Neural cell (in vitro differentiated cells): ENCODE results near the gene CD200R1L. TPM values are rescaled to one million over a fixed set of nuclear protein-coding genes. Genes with fewer than 3 reads are reported as not detected.

Experiments
- H2AFZ ChIP-seq: fragments of 200-600, 300-800 bp; sonication (generic), shearing (Covaris generic); 2 replicates; pipeline ENCODE4 v1.6.0; 2014; ENCODE audit warnings: low read depth, mild to moderate bottlenecking, antibody characterized with exemption, low read length, moderate library complexity
- H3F3A ChIP-seq: fragments of 200-600 bp; shearing (Covaris generic); 2 replicates; pipeline ENCODE4 v1.6.1; 2016; ENCODE audit warnings: mild to moderate bottlenecking, moderate library complexity, mixed read lengths, antibody characterized with exemption, low read length; ENCODE audit not compliant: insufficient read depth, poor library complexity, severe bottlenecking
- H3K27ac ChIP-seq: fragments of 200-600, 300-800 bp; sonication (generic), shearing (Covaris generic); 2 replicates; pipeline ENCODE4 v1.5.1; 2014; ENCODE audit warnings: mild to moderate bottlenecking, low read length, moderate library complexity
- H3K27me3 ChIP-seq: fragments of 300-800, 200-600 bp; sonication (generic), shearing (Covaris generic); 2 replicates; pipeline ENCODE4 v1.6.0; 2014; ENCODE audit warnings: mild to moderate bottlenecking, low read depth, low read length, moderate library complexity; ENCODE audit not compliant: insufficient read depth
- H3K36me3 ChIP-seq: fragments of 300-800, 200-600 bp; sonication (generic), shearing (Covaris generic); 2 replicates; pipeline ENCODE4 v1.5.1; 2014; ENCODE audit warnings: mild to moderate bottlenecking, antibody characterized with exemption, low read length, moderate library complexity; ENCODE audit not compliant: insufficient read depth
- H3K4me2 ChIP-seq: fragments of 300-800, 200-600 bp; sonication (generic), shearing (Covaris generic); 2 replicates; pipeline ENCODE4 v1.6.0; 2014; ENCODE audit warnings: mild to moderate bottlenecking, low read length
- H3K4me3 ChIP-seq: fragments of 300-800, 200-600 bp; sonication (generic), shearing (Covaris generic); 2 replicates; pipeline ENCODE4 v1.5.1; 2014; ENCODE audit warnings: mild to moderate bottlenecking, low read length, moderate library complexity
- H3K79me2 ChIP-seq: fragments of 200-600 bp; shearing (Covaris generic); replicated peaks from 2 replicates; pipeline ENCODE4 v1.6.0; 2014; ENCODE audit warnings: mild to moderate bottlenecking, low read length, moderate library complexity; ENCODE audit not compliant: insufficient read depth
- H3K9ac ChIP-seq: fragments of 300-800, 200-600 bp; sonication (generic), shearing (Covaris generic); 2 replicates; pipeline ENCODE4 v1.6.1; 2016; ENCODE audit warnings: mild to moderate bottlenecking, low read length, mixed read lengths
- H3K9me2 ChIP-seq: fragments of 200-600 bp; shearing (Covaris generic); 2 replicates; pipeline ENCODE4 v1.6.1; 2016; ENCODE audit warnings: mild to moderate bottlenecking, low read length, mixed read lengths; ENCODE audit not compliant: insufficient read depth
- H3K9me3 ChIP-seq: fragments of 200-600, 300-800 bp; sonication (generic), shearing (Covaris generic); 2 replicates; pipeline ENCODE4 v1.6.1; 2016; ENCODE audit warnings: mild to moderate bottlenecking, mixed run types, low read length, moderate library complexity, mixed read lengths
- H4K20me1 ChIP-seq: fragments of 200-600 bp; shearing (Covaris generic); 2 replicates; pipeline ENCODE4 v1.6.1; 2016; ENCODE audit warnings: mild to moderate bottlenecking, mixed run types; ENCODE audit not compliant: insufficient read depth
- EP300 ChIP-seq: fragments of 450-650 bp; conservative IDR thresholded peaks from 2 replicates; pipeline ENCODE4 v1.6.1; 2014; ENCODE audit warnings: antibody characterized with exemption, mild to moderate bottlenecking, moderate library complexity; ENCODE audit not compliant: poor library complexity, severe bottlenecking
- EZH2 ChIP-seq: fragments of 200-600, 300-800 bp; shearing (Covaris generic), sonication (generic); IDR thresholded peaks from 2 replicates; pipeline ENCODE4 v1.6.1; 2014; ENCODE audit warnings: antibody characterized with exemption, low read length, borderline replicate concordance, mild to moderate bottlenecking; ENCODE audit not compliant: insufficient read depth, poor library complexity, severe bottlenecking
- MXI1 ChIP-seq: fragments of 450-650 bp; conservative IDR thresholded peaks from 2 replicates; pipeline ENCODE4 v1.6.1; 2014; ENCODE audit warnings: antibody characterized with exemption, mild to moderate bottlenecking; ENCODE audit not compliant: poor library complexity, severe bottlenecking
- POLR2AphosphoS5 ChIP-seq: IDR thresholded peaks from 2 replicates; pipeline ENCODE4 v1.6.1; 2012
- RAD21 ChIP-seq: fragments of 450-650 bp; conservative IDR thresholded peaks from 2 replicates; pipeline ENCODE4 v1.6.1; 2014; ENCODE audit warnings: antibody characterized with exemption, mild to moderate bottlenecking, moderate library complexity
- SMC3 ChIP-seq: fragments of 450-650 bp; conservative IDR thresholded peaks from 2 replicates; pipeline ENCODE4 v1.6.1; 2014; ENCODE audit warnings: antibody characterized with exemption, mild to moderate bottlenecking, moderate library complexity; ENCODE audit not compliant: poor library complexity
- TAF1 ChIP-seq: IDR thresholded peaks from 2 replicates; pipeline ENCODE4 v1.6.1; 2012; ENCODE audit warnings: low read depth
- polyA plus RNA-seq: library from polyadenylated mRNA; depleted of rRNA; stranded (reverse); fragments of >200 nt; gene quantifications from 2 replicates; pipeline ENCODE4 v1.2.3, GENCODE V29; 2014
- TF ChIP-seq, protein P1 (sequence below): IDR thresholded peaks from 2 replicates; pipeline ENCODE4 v1.6.1; 2012; ENCODE audit warnings: borderline replicate concordance
- TF ChIP-seq, protein P2 (sequence below): fragments of 450-650 bp; IDR thresholded peaks from 2 replicates; pipeline ENCODE4 v1.5.1; 2014; ENCODE audit warnings: antibody characterized with exemption, mild to moderate bottlenecking, moderate library complexity; ENCODE audit not compliant: poor library complexity, severe bottlenecking

CD200R1L gene
- polyA plus RNA-seq, 1 donor from 2014 or later = not detected

DNA sequence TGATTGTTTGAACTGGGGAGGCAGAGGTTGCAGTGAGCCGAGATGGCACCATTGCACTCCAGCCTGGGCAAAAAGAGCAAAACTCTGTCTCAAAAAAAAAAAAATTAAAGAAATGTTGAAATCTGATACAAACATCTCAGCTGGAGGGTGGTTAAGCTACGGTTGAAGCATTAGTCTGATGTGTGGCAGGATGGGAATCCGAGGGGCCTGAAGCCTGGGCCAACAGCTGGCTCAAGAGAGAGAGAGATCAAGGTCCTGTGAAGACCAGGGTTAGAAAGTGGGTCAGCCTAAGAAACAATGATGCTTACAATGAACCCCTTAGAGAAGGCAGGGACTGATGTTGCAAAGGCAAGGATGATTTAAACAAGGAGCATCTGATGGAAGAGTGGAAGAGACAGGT is 69.8 kb downstream of the CD200R1L start:
- Histone ChIP-seq H3K27ac (no peak overlapping the region), H3K9me2 (no peaks in the 10 kb centered on the region), H3K27me3 (no peaks in the 10 kb centered on the region), H3K9ac (no peak overlapping the region), H3K4me2 (no peak overlapping the region), H3F3A (no peaks in the 10 kb centered on the region), H4K20me1 (no peaks in the 10 kb centered on the region), H2AFZ (no peak overlapping the region), H3K9me3 (no peaks in the 10 kb centered on the region), H3K4me3 (no peak overlapping the region), H3K79me2 (no peaks in the 10 kb centered on the region), H3K36me3 (no peaks in the 10 kb centered on the region)
- TF ChIP-seq, protein P1, sequence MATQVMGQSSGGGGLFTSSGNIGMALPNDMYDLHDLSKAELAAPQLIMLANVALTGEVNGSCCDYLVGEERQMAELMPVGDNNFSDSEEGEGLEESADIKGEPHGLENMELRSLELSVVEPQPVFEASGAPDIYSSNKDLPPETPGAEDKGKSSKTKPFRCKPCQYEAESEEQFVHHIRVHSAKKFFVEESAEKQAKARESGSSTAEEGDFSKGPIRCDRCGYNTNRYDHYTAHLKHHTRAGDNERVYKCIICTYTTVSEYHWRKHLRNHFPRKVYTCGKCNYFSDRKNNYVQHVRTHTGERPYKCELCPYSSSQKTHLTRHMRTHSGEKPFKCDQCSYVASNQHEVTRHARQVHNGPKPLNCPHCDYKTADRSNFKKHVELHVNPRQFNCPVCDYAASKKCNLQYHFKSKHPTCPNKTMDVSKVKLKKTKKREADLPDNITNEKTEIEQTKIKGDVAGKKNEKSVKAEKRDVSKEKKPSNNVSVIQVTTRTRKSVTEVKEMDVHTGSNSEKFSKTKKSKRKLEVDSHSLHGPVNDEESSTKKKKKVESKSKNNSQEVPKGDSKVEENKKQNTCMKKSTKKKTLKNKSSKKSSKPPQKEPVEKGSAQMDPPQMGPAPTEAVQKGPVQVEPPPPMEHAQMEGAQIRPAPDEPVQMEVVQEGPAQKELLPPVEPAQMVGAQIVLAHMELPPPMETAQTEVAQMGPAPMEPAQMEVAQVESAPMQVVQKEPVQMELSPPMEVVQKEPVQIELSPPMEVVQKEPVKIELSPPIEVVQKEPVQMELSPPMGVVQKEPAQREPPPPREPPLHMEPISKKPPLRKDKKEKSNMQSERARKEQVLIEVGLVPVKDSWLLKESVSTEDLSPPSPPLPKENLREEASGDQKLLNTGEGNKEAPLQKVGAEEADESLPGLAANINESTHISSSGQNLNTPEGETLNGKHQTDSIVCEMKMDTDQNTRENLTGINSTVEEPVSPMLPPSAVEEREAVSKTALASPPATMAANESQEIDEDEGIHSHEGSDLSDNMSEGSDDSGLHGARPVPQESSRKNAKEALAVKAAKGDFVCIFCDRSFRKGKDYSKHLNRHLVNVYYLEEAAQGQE = no peak
- TF ChIP-seq TAF1 (no peak), POLR2AphosphoS5 (no peak), RAD21 (no peak), EP300 (no peak), EZH2 (no peak), SMC3 (no peak), MXI1 (no peak)
- TF ChIP-seq, protein P2, sequence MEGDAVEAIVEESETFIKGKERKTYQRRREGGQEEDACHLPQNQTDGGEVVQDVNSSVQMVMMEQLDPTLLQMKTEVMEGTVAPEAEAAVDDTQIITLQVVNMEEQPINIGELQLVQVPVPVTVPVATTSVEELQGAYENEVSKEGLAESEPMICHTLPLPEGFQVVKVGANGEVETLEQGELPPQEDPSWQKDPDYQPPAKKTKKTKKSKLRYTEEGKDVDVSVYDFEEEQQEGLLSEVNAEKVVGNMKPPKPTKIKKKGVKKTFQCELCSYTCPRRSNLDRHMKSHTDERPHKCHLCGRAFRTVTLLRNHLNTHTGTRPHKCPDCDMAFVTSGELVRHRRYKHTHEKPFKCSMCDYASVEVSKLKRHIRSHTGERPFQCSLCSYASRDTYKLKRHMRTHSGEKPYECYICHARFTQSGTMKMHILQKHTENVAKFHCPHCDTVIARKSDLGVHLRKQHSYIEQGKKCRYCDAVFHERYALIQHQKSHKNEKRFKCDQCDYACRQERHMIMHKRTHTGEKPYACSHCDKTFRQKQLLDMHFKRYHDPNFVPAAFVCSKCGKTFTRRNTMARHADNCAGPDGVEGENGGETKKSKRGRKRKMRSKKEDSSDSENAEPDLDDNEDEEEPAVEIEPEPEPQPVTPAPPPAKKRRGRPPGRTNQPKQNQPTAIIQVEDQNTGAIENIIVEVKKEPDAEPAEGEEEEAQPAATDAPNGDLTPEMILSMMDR = no peak

DNA sequence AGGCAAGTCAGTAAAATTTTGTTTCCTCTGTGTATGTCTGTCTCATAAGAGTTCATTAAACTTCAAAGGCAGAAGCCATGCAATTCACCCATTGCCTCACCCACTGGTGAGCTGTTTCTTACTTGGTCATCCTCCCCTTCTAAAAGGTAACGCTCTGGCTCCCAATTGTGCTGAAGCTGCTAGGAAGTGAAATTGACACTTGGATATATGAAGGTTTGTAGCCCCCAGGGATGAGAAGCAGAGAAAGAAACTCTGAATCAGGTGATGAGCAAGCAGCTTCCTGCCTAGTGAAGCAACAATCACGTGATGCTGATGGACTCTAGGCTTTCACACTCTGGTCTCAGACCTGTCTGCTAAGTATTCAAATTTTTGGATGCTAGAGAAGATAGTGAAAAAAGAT is 70.7 kb downstream of the CD200R1L start:
- H3K9me3 ChIP-seq = no peaks in the 10 kb centered on the region
- no peaks in the 10 kb centered on the region for H3K9me2 ChIP-seq
- TF ChIP-seq, protein P1 = no peak
- TF ChIP-seq SMC3 (no peak), EZH2 (no peak)
- TF ChIP-seq, protein P2 = no peak
- H3F3A ChIP-seq = no peaks in the 10 kb centered on the region
- no peaks in the 10 kb centered on the region for H3K36me3 ChIP-seq
- no peaks in the 10 kb centered on the region for H4K20me1 ChIP-seq
- H3K27ac ChIP-seq = no peak overlapping the region
- no peak overlapping the region for H3K4me2 ChIP-seq
- H3K4me3 ChIP-seq = no peak overlapping the region
- no peak overlapping the region for H3K9ac ChIP-seq
- no peaks in the 10 kb centered on the region for H3K27me3 ChIP-seq
- no peaks in the 10 kb centered on the region for H3K79me2 ChIP-seq
- no peak overlapping the region for H2AFZ ChIP-seq
